ENCODE results near the gene SAMD4B.

Gene SAMD4B

DNA sequence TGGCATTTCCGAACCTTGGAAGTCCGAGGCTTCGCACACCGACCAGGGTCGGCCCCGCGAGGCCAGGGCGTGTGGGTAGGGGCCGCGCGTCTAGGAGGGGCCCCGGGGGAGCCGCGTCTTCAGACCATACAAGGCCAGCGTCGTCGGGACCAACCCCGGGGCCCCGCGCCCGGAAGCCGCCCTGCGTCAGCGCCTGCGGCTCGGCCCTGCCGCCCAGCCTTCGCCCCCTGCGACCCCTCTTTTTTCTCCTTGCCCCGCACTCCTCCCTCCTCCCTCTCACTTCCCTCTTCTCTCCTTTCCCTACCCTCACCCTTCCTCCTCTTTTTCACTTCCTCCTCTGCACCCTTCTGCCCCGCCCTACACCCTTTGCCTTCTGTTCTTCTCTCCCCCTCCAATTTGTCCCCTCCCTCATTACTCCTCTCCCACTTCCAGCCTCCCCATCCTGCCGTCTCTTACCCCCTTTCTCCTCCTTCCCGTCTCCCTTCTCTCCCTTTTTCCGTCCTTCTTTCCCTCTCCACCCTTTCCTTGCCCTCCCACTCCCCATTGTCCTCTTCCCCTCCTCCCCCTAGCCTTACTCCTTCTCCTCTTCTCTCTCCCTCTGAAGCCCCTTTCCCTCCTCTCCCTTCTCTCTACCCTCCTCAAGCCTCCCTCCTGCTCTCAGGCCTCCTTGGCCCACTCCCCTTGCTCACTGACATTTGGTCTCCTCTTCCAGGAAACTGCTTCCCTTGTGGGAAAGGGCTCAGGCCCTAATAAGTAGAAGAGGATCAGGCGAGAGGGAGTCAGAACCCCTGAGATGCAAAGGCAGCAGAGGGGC is 68.0 kb downstream of the SAMD4B start:
- peak; percentile 88 to 92 for DNase-seq

- DNase-seq: no peak
These were observed 68.5 kb downstream of the SAMD4B start for GRCh38 chr19:39410831-39411080.

- peak; percentile 73 to 78 for DNase-seq
These were observed 69.0 kb downstream of the SAMD4B start for GRCh38 chr19:39411081-39411831.

DNA sequence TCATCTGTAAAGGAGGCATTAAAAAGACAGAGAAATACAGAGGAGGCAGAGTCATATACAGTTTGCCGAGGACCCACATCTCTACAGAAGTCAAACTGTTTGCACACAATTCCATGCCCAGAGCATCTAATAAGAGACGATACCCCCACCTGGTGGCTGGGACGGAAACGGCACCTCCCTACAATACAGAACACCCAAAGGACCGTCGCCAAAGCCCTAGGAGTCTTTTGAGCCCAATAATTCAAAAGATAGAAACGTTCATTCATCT is 69.5 kb downstream of the SAMD4B start:
- DNase-seq: peak; percentile 91 to 93

DNA sequence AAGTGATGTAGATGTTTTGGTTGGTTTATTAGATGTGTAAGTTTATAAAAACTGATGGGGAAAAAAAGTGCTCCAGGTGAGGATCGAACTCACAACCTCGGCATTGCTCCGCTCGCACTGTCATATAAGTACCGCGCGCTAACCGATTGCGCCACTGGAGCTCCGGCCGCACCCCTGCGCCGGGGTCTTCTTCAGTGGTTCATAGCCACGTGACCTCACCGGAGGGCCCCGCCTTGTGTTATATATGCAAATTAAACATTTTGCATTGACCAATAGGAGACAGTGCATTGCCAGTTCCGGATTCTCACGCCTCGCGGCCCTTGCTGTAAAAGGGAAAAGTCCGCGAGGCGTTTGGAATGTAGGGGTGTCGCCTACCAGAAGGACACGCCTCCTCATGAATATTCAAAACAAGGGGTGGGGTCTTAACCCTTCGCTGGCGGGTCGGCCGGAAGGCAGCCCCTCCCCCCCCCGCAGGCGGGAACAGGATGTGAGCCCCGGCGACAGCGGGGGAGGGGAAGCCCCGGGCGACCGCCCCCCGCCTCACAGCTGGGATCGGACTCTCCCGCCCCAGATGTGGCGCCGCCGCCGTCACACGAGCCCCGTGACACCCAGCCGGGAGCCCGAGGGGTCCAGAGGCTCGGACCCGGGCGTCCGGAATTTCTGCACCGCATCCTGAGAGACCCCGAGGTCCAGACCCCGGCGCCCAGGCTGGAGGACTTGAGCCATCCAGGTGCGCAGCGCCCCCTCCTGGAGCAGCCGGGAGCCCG is 70.1 kb downstream of the SAMD4B start, which contains the start of gene PLEKHG2:
TSS of gene PLEKHG2 (plus strand) at position 570 of the 767 bp plus-strand sequence. CDS start 1,418 bp downstream, outside the sequence.
- DNase-seq: peak; percentile 98

GRCh38 chr19:39412867-39413271 is 70.6 kb downstream of the SAMD4B start:
- DNase-seq: no peak

GRCh38 chr19:39413272-39413910 is 71.2 kb downstream of the SAMD4B start:
- peak; percentile 49 for DNase-seq

GRCh38 chr19:39413911-39414608 is 71.8 kb downstream of the SAMD4B start:
- no peak for DNase-seq

DNA sequence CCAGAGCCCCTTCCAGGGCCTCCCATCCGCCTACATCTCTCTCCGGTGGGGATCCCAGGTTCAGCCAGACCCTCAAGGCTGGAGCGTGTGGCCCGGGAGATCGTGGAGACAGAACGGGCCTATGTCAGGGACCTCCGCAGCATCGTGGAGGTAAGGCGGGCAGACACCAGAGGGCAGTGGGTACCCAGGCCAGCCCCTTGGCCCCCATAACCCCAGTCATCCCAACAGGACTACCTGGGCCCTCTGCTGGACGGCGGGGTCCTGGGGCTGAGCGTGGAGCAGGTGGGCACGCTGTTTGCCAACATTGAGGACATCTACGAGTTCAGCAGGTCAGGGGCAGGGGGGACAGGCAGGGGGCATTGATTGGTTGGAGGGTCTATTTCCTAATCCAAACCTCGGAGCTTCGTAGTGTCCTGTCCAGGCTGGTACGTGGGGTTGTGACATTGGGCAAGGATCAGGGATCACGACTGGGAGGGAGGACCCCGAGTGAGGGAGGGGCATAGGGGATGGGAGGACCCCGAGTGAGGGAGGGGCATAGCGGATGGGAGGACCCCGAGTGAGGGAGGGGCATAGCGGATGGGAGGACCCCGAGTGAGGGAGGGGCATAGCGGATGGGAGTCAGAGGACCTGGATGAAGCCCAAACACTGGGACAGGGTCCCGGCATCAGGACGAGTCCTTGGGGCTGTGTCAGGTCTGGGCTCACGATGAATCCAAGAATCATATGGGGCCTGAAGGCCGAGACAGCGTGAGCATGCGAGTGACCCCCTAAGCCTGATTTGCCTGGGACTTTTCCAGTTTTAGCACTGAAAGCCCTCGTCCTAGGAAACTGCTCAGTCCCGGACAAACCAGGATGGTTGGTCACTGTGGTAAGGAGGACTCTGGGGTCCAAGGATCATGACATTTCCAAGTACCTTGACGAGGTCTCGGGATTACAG is 73.2 kb downstream of the SAMD4B start:
- no peak for DNase-seq

DNA sequence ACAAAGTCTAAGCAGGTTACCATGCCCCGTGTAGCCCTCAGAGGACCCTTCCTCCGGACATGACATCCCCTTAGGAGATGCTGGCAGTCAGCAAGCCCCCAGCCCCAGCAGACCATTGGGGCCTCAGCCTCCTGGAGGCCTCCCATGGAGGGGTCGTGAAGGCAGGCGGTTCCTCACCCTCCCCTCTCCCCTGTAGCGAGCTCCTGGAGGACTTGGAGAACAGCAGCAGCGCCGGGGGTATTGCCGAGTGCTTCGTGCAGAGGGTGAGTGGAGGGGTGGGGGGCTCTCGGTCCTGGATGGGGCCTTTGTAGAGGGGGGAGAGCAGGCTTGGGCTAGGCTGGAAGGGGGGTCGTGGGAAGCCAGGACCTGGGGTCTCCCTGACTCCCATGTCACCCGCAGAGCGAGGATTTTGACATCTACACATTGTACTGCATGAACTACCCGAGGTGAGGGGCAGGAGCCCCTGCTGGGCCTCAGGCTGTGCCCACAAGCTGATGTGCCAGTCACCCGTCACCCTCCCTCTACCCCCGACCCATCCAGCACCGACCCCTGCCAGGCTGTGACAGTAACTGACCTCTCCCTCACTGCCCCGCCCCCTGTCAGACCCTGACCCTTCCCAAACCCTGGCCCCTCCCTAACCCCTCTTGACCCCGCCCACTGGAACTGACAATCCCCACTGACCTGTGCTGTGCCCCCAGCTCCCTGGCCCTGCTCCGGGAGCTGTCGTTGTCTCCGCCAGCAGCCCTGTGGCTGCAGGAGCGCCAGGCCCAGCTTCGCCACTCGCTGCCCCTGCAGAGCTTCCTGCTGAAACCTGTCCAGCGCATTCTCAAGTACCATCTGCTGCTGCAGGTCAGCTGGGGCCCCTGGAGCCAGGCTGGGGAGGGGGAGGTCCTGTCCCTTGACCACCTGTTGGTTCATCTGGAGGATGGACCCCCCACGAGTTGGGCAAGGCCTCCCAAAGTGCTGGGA is 74.2 kb downstream of the SAMD4B start:
- no peak for DNase-seq

DNA sequence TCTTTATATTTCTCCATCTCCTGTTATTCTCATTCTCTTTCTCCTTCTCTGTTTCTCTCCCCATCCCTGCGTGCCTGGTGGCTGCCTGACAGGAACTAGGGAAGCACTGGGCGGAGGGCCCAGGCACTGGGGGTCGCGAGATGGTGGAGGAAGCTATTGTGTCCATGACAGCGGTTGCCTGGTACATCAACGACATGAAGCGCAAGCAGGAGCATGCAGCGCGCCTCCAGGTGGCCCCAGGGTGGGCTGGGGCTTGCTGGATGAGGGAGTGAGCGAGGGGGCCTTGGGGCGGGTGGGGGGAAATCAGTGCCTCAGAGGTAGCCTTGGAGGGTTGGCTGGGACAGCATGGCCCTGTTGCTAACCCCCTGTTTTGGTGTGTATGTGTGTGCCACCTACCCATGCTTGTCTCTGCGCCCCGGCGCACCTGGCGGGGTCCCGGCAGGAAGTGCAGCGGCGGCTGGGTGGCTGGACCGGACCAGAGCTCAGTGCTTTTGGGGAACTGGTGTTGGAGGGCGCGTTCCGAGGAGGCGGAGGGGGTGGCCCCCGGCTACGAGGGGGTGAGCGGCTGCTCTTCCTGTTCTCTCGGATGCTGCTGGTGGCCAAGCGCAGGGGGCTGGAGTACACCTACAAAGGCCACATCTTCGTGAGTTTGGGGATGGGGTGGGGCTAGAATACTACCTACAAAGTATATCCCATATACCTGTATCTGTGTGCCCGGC is 75.4 kb downstream of the SAMD4B start:
- no peak for DNase-seq

- DNase-seq: no peak
These were observed 76.8 kb downstream of the SAMD4B start for GRCh38 chr19:39419003-39419402.

- DNase-seq: no peak
These were observed 78.5 kb downstream of the SAMD4B start for GRCh38 chr19:39420769-39421168.

- DNase-seq: no peak
These were observed 79.8 kb downstream of the SAMD4B start for GRCh38 chr19:39422020-39422419.

DNA sequence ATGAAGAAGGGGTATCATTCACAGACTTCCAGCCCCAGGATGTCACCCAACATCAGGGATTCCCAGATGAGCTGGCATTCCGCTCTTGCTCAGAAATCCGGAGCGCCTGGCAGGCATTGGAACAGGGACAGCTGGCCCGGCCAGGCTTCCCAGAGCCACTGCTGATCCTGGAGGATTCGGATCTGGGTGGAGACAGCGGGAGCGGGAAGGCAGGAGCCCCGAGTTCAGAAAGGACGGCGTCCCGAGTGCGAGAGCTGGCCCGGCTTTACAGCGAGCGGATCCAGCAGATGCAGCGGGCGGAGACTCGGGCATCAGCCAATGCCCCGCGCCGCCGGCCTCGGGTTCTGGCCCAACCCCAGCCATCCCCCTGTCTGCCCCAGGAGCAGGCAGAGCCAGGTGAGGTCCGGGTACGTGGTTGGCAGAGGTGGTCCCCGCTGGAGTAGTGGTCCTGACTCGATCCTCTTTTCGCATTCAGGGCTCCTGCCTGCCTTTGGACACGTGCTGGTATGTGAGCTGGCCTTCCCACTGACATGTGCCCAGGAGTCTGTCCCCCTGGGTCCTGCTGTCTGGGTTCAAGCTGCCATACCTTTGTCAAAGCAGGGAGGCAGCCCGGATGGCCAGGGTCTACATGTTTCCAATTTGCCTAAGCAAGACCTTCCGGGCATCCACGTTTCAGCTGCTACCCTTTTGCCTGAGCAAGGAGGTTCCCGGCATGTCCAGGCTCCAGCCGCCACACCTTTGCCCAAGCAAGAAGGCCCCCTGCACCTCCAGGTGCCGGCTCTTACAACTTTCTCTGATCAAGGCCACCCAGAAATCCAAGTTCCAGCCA is 81.3 kb downstream of the SAMD4B start:
- no peak for DNase-seq

- DNase-seq: no peak
These were observed 82.7 kb downstream of the SAMD4B start for GRCh38 chr19:39424934-39425333.

- no peak for DNase-seq
These were observed 83.5 kb downstream of the SAMD4B start for GRCh38 chr19:39425744-39426143.

GRCh38 chr19:39426170-39426569 is 83.9 kb downstream of the SAMD4B start:
- DNase-seq: no peak

DNA sequence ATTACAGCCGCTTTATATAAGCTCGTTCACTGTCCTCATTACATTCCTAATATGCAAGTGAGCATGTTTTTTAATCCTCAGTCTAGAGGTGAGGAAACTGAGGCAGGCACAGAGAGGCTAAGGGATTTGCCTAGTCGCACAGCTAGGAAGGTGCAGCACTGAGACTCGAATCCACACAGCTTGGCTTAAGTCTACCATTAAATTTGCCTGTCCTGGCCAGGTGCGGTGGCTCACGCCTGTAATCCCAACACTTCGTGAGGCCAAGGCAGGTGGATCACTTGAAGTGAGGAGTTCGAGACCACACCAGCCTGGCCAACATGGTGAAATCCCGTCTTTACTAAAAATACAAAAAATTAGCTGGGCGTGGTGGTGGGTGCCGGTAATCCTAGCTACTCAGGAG is 85.5 kb downstream of the SAMD4B start:
- no peak for DNase-seq

Data from CD4-positive, alpha-beta T cell treated with Interleukin-1 beta for 1 hour (primary cell).